ENCODE results near the gene SORCS1.

The SORCS1 gene

DNA sequence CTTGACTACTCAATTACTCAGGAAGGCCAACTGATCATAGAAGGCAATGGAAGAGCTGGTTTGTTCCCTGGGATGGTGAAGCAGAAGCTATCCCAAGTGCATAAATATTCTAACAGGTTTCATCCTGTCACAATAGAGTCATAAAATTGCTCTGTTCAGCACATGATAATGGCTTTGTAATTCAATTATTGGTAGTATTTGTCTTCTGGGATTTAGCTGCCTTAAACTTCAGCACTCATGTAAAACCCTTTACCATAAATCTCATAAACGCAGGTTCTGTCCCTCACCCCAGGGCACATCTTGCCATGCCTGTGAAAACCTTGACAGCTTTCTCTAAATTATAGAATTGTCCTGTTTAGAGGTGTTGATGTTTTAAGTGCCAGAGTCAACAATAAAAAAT lies 417.6 kb downstream of the SORCS1 start:
- no peak for DNase-seq (ENCODE audit: low read depth in 3 of 3)

DNA sequence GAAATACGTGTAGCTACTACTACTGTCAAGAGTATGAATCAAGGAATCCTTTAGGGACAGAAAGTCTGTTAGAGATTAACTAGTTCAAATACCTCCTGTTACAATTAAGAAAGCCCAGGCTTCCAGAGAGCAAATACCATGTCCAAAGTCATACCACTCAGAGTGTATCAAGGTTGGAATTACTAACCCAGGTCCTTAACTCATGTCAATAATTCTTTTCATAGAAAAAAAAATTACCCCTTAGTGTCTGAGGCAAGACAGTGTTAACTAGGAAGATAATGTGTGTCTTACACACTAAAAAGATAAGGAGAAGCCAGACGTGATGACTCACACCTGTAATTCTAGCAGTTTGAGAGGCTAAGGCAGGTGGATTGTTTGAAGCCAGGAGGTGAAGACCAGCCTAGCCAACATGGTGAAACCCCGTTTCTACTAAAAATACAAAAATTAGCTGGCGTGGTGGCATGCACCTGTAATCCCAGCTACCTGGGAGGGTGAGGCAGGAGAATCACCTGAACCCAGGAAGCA lies 423.4 kb downstream of the SORCS1 start:
- no peak for DNase-seq (ENCODE audit: low read depth in 3 of 3)

DNA sequence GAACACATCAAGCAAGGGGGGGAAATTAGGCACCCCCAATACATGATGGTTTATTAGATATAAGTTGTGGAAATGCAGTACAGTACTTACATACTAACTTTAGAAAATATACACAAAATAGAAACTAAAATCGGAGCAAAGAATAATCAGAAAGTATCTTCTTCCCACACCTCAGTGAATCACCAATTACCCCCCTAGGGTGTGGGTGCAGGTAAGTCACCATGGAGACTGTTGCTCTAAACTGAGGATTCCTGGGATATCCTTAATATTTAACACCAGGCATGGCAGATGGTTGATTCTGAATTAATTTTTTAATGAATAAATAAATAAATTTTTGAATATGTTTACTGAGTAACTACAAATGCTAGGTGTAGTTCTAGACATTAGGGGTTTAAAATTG lies 424.4 kb downstream of the SORCS1 start:
- no peak for DNase-seq (ENCODE audit: low read depth in 3 of 3)

DNA sequence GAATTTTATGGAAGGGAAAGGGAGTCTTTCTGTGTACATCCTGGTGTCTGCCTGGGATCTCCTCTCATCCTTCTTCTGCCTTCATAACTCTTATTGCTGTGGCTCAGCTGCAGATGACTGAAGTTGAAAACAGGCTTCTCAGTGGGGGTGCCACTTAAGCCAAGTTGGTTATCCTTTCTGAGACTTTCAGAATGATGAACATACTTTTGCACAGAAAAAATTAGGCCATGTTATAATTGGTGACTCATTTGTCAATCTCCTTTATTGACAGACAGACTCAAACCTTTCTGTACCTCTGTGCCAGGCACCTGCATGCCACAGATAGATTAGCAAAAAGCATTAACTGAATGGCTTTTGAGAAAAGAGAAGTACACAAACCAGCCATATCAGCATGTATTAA lies 430.3 kb downstream of the SORCS1 start:
- no peak for DNase-seq (ENCODE audit: low read depth in 3 of 3)

DNA sequence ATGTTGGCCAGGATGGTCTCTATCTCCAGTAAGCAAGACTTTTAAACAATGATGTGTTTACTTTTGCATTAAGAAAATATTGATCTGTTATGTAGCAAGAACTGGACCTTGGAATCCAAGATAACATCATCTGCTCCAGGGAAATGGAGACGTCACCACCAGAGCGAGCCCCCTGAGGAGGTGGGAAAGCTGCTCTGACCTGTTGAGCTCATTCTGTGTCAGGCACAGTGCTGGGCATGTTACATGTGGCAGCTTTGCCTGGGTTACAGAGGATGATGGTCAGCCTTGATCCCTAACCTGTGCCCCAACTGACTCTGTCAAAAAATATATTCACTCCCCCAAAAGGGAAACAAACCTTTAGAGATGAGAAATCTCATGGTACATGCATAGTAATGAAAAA lies 436.3 kb downstream of the SORCS1 start:
- DNase-seq (ENCODE audit: low read depth in 3 of 3): no peak

DNA sequence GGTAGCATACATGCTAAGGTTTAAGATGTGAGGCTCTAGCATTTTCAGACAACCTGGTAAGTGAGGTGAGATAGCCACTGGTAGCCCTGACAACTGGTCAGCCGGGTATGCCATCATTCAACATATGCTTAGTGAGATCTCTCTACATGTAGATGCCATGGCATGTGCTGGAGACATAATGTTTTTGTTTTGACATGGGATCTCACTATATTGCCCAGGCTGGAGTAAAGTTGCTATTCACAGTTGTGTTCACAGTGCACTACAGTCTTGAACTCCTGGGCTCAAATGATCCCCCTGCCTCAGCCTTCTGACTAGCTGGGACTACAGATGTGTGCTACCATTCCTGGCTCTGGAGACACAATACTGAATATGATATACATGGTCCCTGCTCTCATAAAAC lies 437.3 kb downstream of the SORCS1 start:
- DNase-seq (ENCODE audit: low read depth in 3 of 3): no peak

DNA sequence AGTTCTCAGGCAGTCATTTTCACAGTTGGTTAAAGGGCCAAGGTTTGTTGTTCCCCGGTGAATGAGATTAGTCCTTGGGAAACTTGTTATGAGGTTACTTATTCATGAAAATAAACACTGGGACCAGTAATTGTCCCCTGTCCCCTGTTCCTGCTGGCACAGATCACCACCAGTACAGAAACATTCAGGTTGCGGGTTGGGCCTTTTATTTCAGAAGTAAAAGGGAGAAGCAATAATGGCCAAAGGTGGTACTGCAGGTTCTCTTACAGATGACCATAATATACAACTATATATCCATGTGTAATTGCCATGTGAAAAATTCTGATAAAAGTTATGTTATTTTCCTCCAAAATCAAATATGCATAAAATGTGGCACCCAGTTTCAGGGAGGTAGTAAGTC lies 442.0 kb downstream of the SORCS1 start:
- DNase-seq (ENCODE audit: low read depth in 3 of 3): no peak

DNA sequence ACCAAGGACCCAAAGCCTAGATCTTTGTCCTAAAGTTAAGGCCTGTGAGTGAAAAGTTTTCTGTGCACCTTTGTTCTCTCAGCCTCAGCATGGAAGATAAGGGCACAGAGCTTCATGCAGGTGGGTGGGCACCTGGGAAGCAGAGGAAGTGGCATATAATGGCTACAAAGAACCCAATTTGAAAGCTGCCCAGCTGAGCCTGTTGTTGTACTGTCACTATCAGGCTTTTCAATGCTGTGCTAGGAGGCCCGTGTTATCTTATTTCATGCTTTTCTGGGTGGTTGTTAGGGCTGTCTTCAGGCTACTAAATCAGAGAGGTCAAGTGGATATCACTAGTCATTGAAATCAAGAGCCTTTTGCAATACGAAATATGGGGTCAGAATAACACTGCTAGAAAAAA lies 443.8 kb downstream of the SORCS1 start:
- DNase-seq (ENCODE audit: low read depth in 3 of 3): no peak

DNA sequence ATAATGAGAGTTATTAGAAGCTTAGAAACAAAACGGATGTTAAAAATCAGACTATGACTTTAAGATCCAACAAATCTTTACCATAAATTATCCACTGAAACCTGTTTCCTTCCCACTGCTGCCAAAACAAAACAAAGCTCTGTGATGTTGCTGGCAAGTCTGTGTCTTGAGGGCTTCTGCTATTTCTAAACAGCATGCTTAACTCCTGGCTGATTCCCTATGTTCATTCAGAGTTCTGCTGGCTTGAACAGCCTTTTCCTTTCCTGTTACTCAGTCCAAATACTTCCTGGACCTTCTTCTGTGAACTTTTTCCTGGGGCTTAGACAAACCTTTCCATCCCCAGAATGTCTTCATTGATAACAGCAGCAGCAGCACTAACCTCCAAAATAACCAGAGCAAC lies 448.1 kb downstream of the SORCS1 start:
- DNase-seq (ENCODE audit: low read depth in 3 of 3): no peak

DNA sequence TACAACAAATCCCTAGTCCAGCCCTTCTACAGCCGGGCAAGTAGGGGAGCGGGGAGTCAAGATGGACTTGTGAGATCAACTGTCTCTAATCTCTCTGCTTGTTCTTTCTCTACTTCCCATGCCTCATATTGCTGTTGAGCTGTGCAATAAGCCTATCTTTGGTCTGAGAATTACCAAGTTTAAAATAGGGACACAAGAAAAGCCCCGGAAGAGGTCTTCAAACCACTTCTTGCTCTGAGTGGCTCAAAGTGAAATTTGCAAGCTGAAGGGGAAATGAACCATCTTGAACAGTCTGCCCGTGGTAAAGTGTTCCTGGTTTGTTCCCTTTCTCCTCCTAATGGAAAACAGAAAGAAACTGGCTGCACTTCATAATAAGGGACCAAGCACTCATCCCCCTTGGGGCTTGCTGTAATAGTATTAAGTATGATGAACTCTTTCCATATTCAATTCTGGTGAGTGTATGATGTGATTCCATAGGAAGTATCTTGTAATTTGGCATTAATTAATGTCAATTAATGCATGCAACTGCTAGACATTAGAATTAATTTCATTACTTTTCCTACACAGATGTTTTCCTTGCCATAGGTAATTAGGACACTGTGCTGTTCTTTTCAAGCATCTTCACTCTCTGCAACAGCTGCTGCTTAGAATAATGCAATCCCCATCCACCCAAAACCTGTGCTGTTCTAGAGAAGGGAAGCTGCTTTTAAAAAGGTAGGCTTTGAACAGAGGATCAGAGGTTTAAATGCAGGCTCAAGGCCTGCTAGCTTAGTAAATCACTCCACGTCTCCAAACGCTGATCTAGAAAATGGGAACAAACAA lies 449.6 kb downstream of the SORCS1 start:
- DNase-seq (ENCODE audit: low read depth in 3 of 3): no peak

DNA sequence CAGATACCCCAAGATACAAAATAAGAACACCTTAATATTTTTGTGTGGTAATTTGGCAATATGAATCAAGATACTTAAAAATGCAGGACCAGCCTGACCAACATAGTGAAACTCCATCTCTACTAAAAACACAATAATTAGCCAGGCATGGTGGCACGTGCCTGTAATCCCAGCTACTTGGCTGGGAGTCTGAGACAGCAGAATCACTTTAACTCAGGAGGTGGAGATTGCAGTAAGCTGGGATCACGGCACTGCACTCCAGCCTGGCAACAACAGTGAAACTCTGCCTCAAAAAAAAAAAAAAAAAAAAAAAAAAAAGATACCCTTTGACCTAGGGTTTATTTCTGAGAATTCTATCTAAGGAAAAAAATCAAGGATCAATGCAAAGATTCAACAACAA lies 450.7 kb downstream of the SORCS1 start:
- DNase-seq (ENCODE audit: low read depth in 3 of 3): no peak

DNA sequence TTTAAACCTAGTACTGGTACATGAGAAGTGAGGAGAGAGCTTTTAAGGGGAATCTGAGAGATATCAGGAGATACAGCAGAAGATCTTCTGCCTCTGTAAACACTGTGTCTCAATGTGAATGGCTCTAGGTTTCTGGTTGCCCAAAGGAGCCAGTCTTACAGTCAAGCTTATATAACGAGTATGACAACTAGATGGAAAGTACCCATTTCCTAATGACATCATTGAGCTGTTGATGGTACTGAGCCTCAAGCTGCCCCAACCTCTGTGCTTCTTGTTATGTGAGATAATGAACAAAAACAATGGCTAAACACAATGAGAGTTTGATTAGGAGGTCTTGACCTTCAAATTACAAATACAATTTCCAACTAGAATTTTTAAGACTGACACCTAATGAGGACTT lies 451.5 kb downstream of the SORCS1 start:
- no peak for DNase-seq (ENCODE audit: low read depth in 3 of 3)

DNA sequence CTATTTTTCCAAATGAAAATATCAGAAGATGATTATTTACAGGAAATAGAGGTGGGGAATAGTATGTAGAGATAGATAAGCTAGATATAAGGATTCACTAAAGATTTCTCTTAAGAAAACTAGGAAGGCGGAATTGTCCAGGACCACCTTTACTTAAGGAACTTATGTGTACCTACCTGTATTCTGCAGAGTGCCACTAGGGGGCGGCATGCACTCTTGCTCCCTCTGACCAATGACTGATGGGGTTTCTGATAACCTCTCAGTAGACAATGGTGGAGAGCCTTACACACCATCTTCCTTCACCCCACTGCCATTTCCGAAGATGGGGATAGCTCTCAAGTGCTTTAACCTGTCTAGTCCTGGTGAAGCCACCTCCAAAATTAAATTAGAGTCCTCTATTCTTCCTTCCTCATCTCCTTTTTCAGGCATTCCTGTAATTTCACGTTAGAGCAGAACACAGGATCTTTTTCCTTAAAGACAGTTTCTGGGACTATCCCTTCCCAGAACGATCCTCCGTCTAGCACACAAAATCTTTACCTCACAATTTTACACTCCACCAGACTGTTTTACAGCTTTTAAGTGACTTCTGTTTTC lies 453.1 kb downstream of the SORCS1 start:
- DNase-seq (ENCODE audit: low read depth in 3 of 3): peak in 1 of 3 experiments; percentile 36

DNA sequence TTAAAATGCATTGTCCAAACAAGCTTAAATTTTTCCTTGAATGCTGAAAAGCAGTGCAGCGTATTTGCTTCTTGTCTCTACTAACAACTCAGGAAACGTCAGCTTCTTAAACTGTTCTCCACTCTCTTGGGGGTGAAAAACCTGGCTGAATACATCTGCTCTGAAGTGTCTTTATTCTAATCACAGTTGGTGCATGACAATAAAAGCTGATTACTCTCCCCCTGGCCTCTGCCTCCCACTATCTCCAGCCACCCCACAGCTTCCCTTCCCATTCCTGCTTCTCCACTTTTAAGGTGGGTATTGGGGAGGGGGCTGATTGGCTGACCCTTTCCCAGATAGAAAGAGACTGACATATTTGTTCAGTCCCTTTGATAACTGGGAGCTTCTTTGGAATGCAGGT lies 456.0 kb downstream of the SORCS1 start:
- DNase-seq (ENCODE audit: low read depth in 3 of 3): no peak

DNA sequence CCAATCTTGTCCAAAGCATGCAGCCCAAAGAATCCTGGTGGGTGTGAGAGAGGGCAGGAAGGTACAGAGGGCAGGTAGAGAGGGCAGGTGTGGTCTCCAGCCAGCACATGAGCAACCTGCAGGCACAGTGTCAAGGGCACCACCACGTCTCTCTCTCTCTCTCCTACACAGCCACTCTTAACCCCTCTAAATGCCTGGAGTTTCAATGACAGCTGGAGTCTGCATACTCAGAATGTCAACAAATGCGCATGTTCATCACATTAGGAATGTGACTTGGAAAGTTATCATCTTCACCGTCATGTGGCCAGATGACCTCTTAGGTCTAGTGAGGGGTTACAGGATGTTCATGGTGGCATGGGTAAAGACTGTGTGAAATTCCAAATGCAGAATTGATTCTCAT lies 456.8 kb downstream of the SORCS1 start:
- DNase-seq (ENCODE audit: low read depth in 3 of 3): no peak

DNA sequence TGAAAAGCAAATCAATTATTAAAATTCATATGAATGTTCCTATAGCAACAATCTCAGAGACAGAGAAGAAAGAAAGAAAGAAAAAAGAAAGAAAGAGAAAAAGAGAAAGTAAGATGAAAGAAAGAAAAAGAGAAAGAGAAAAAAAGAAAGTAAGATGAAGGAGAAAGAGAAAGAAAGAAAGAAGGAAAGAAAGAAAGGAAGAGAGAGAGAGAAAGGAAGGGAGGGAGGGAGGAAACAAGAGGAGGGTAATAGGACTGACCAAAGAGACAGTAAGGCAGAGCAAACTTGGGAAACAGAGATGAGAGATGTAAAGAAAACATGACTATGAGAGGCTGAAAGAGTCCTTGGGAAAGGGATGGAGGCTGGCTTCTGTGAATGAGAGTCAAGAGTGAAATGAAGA lies 458.4 kb downstream of the SORCS1 start:
- no peak for DNase-seq (ENCODE audit: low read depth in 3 of 3)

DNA sequence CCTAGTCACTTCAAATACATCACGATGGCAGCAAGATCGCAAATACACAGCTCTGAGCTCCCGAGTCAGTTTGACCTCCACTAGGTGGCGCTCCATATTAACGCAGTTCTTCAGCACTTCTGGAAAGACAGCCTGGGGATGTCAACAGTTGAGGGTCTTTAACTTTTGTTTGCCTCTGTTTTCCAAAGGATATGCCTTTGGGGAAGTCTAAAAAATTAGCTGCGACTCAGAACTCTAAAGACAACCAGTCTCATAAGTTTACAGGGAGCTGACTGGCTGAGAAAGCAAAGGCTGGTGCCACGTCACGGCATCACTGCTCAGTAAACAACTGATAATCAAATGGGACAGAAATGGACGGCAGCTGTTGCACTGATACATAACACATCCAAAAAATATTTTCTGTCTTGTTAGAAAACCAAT lies 458.8 kb downstream of the SORCS1 start:
- peak in 1 of 3 experiments; percentile 7 for DNase-seq (ENCODE audit: low read depth in 3 of 3)

DNA sequence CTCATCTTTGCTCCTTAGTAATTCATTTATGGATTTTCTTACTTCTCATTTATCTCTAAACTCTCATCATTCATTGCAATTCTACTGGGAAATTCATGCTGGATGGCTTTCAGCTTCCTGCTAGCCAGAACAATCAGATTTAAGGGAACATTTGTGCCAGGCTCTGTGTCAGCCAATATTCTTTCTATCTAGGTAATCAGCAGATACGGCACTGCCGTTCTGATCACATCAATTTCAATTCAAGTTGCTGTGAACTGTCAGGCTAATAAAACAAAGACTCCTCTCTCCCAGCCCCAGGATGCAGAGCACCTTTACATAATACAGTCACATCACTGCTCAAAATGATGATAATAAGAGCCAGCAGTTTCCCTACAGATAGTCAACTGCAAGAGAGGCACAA lies 468.3 kb downstream of the SORCS1 start:
- no peak for DNase-seq (ENCODE audit: low read depth in 3 of 3)

DNA sequence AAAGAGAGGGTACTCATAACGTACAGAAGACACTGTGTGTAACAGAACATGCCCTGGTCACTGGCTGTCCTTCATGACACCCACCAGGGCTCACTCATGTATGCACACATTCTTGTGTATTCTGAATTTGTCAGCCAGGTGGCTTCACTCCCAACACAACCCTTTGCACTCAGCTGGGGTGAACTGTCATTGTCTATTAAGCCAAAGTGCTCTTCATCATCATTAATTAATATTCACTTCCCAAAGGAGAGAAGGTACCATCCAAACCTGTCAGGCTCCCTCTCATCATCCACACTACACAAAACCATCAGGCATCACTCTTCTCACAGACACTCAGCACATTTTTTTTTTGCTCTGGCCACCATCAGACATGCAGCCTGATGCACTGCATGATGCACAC lies 469.8 kb downstream of the SORCS1 start:
- no peak for DNase-seq (ENCODE audit: low read depth in 3 of 3)

DNA sequence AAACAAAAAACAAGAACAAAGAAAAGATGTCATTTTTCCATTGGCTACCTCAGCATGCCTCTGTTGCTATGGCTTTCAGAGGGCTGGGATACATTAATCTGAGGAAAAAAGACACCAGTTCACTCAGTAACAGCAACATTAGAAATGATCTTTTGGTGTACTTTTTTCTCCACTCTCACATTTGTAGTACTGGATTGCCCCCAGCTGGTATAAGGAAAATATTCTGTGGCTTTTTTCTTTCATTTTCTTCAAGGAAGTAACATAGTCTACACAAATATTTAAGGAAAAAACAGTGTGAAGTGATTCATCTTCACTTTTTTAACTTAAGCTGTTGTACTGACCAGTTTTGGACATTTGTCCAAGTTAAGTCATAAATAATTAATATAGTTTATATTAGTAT lies 482.3 kb downstream of the SORCS1 start:
- DNase-seq (ENCODE audit: low read depth in 3 of 3): no peak

DNA sequence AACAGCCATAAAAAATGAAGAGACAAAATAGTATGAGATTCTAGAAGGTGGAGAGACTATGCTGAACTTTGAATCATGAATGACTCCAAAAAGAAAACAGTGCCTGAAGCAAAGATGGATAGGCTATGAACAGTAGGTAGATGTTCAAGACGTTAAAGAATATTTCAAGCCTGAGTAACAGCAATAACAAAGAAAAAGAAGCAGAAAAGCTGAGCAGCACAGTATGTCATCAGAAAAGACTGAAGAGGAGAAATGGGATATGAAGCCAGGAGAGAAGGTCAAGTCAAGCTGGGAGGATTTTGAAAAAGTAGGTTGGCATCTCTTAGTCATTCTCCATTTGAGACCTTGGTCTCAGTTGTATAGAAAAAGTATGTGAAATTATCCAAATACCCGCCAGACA lies 484.4 kb downstream of the SORCS1 start:
- DNase-seq (ENCODE audit: low read depth in 3 of 3): no peak

DNA sequence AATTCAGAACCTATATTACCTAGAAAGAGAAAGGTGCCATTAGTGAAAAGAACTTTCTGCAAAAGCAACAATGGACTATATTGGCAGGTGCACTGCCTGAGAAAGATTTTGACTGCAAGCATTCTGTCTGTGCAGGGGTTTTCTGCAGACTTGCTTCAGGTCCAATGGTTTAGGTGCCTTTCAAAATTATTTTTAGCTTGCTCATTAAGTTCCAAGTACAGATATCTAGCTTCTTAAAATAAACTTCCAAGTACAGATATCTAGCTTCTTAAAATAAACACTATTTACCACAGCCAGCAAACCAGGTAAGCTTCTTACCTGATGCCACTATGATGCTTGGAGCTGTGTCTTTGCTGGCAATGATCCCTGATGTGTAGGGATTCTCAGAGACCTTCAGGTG lies 485.2 kb downstream of the SORCS1 start:
- DNase-seq (ENCODE audit: low read depth in 3 of 3): no peak

DNA sequence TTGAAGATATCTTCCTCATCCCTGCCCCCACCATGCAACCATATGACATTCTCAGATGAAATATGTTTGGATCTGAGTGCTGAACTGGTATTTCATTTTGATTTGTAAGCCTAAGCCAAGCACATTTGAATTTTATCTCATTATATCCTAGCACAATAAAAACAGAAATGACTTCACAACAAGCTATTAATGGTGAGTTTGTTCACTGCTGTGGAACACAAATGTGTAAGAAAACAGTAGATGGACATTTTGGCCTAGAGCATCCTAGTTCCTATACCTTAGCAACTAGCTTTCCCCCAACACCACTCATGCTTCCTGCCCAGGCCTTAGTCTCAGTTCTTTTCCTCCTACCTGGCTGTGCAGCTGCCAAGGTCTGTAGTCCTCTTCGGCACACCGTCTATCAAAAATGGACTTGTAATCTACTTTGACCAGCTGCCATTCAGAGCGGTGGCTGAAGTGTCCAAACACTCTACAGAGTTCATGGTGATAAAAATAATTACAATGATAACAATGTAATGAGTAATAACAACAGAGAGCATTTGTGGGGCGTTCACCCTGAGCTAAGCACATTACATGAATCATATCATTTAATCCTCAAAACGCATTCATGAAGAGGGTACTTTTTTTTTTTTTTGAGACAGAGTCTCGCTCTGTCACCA lies 491.9 kb downstream of the SORCS1 start:
- DNase-seq (ENCODE audit: low read depth in 3 of 3): no peak
